PC-3 (cell line): Measurements from ENCODE around the gene VAPA.

ENCODE experiments used
- CTCF ChIP-seq: fragments of 300-600 bp; sonication (generic); conservative IDR thresholded peaks from 2 replicates; pipeline ENCODE4 v1.5.1; 2017; ENCODE audit warnings: antibody characterized with exemption, low read depth, mild to moderate bottlenecking, low read length
- EZH2 ChIP-seq: fragments of 300-600 bp; sonication (generic); IDR thresholded peaks from one replicate; pipeline ENCODE4 v1.6.1; 2017; ENCODE audit warnings: antibody characterized with exemption, mild to moderate bottlenecking, low read length; ENCODE audit not compliant: unreplicated experiment
- EZH2phosphoT487 ChIP-seq: fragments of 300-600 bp; sonication (generic); IDR thresholded peaks from 2 replicates; pipeline ENCODE4 v1.6.1; 2018; ENCODE audit warnings: mild to moderate bottlenecking, antibody characterized with exemption, low read length, borderline replicate concordance

GRCh38 chr18:9998330-9998729 is 84.5 kb downstream of the VAPA start:
- no peak for TF ChIP-seq CTCF
- no peak for TF ChIP-seq EZH2phosphoT487
- TF ChIP-seq EZH2 = no peak
